HG03064 (cell line): ENCODE measurements around the gene SPTBN1.

ENCODE experiments used
- ATAC-seq: cut with Tn5 transposase; IDR thresholded peaks from one replicate; pipeline ENCODE4 v1.9.1; 2021; ENCODE audit warnings: low read depth; ENCODE audit not compliant: unreplicated experiment

Gene SPTBN1

DNA sequence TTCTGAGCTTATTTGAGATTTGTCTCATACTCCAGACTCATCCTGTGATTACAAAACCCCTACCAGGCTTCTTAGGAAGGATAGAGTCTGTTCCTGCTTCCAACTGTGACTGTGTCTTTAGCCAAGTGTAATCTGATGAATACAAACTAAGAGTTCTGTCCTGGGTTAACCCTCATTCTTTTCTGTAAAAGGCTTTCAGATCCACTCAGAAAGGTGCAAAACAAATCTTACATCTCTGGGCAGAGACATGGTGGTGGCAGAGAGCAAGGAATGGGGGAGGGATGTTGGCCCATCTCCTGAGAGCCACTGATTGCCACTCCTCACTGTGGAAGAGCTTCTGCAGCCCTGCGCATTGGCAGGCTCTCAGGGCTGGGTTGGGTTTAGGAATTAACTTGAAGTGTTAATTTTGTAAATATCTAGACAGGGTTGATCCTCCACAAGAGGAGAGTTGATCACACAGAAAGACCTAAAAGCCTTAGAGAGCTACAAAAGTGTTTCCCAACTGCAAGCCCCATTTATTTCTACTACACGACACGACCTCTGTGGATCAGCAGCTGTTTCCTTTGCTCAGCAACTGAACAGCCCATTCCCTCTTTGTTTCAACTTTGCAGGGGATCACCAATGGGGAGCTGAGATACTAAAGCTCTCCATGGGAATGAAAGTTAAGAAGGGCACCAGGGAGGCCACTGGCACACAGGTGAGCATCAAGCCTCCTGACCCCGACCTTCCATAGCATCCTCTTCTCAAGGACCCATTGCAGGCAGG lies 23.7 kb upstream of the SPTBN1 start:
- no peak for ATAC-seq

GRCh38 chr2:54434229-54434628 lies 21.9 kb upstream of the SPTBN1 start:
- no peak for ATAC-seq

GRCh38 chr2:54434711-54435110 lies 21.4 kb upstream of the SPTBN1 start:
- no peak for ATAC-seq

DNA sequence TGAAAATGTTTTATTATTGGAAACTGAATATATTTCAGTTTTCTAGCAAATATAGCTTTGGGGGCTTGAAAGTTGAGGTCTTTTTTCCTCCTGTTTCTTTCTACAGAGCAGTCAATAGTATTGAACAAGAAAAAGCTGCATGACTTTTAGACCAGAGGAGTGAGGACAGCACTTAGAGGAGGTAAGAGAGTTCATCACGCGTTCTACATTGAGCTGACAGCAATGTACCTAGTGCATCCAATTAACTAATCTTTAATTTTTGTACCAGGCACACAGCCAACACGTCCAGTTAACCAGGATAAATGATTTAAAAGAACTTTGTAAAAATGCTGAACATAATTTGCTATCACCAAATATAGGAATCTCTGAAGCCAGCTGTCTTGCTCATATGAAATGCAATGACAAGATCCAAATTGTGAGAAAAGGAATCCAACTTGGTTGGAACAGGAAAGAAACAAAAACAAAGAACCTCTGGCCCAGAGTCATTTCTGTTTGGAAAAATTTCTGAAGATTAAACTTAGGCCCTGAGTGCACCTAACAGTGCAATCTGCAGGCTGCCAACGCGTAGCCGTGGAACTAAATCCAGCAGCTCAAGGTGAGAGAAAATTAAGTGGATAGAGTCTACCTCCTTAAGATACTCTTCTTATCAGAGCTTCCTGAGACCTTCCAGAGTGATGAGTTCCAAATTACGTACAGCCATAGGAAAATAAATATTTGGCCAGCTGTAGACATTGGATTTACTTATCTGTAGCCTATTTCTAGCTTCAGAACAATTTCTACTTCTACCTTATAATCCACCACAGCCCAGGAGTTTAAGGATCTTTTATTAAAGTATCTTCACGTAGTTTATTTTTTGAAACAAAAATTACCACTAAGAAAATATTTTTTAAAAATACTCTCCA lies 20.6 kb upstream of the SPTBN1 start:
- no peak for ATAC-seq

- ATAC-seq: no peak
Observed at GRCh38 chr2:54437588-54437987, 18.5 kb upstream of the SPTBN1 start.

DNA sequence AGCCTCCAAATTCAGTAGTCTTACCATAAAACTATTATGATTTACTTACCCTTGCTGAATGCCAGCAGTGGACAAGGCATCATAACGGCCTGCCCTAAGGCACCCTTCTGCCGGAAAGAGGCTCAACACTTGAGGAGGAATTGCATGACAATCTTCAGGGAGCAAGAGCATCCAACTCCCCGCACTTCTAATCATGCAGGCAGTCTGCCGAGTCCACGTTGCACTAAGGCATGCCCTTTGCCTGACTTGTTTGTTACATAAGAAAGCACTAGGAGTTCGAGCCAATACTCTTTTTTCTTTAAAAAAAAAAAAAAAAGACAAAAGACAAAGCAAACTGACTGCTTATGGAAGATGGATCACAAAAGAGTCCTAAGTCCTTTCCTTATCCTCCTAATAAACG lies 17.9 kb upstream of the SPTBN1 start:
- no peak for ATAC-seq

GRCh38 chr2:54439582-54439981 lies 16.5 kb upstream of the SPTBN1 start:
- no peak for ATAC-seq

DNA sequence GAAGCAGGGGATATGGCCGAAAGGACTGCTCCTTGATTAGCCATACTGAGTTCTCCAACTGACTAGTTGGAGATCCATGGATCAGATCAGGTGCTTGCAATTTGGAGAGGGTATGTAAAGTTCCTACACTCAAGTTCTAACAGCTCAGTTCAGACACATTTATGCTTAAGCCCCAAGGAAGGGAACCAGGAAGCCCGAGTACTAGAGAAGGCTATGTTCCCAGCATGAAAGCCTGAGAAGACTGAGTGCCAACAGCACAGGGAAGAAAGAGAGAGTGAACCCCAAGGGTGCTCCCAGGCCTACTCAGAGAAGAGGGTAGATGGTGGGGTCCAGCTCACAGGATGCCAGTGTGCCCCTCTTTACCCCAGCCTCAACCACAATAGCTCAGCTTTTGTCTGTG lies 16.1 kb upstream of the SPTBN1 start:
- ATAC-seq: no peak

- ATAC-seq: no peak
Observed at GRCh38 chr2:54444503-54444902, 11.6 kb upstream of the SPTBN1 start.

- ATAC-seq: no peak
Observed at GRCh38 chr2:54446122-54446521, 10.0 kb upstream of the SPTBN1 start.

DNA sequence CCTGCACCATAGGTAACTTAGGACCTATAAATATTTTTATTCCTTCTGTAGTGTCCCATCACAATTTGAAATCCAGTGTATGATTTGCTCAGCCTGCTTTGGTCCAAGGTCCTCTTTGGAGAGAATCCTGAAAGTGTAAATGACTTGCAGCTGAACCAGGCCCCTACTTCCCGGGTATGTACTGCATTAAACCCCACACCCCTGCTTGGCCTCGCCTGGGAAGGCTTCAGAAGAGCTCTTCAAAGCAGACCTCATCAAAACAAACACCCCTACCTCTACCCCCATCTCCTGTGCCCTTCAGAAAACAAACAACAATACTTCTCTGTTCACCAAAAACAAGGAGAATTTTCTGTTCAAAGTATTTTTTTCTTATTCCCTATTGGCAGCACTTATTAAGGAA lies 9.5 kb upstream of the SPTBN1 start:
- no peak for ATAC-seq

DNA sequence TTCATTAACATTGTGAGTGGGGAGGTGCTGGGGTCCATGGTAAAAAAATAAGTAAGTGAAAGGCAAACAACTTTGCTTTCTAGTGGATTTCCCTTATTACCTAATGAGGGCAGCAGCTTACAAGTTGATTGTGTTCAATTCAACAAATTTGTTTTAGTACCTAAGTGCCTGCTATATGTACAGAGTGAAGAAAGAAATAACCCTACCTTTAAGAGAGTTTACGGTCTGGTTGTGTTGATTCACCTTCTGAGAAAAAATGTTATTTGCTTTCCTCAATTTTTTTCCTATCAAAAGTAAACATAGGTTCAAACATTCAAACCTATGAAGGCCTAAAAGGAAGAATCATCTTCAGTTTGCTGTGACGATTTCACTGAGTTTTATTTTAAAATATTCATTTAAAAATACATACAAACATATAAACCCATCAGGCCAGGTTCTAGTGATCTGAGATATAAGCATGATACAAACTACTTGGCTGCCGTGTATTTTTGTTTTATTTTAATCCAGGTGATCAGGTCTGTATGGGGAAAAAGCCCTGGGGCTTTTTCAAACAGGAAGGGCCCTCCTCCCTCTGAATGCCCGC lies 1.5 kb upstream of the SPTBN1 start:
- no peak for ATAC-seq

DNA sequence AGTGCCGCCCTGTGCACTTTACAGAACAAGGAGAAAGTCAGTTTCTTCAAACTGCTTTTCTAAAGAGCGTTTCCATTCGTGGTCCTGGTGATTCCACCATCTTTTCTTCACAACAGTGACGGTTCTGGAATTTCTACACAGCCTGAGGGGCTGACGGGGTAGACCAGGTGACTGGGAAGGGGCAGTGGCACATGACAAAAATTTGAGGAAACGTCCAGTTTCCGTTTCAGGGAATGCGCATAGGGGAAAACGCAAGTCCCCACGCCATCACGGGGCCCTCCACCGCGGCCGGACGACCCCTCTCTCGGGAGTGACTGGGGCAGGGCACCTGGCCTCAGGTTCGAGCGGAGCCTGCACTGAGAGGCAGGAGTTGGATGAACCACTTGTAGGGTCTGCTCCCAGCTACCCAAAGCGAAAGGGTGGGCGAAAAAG lies 980 bp upstream of the SPTBN1 start:
- no peak for ATAC-seq

DNA sequence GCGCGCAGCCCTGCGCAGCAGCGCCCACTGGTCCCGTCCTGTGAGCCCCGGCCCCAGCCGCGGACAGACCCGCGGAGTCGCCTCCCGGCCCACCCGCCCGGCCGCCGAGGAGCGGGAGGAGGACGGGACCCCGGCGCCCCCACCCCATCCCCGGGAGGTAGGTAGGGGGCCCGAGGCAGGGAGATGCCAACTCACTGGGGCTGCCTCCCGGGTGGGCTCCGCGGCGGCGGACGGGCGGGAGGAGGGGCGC lies 160 bp downstream of the SPTBN1 start:
- no peak for ATAC-seq

- no peak for ATAC-seq
Observed at GRCh38 chr2:54456612-54457322, 640 bp downstream of the SPTBN1 start.

- no peak for ATAC-seq
Observed at GRCh38 chr2:54457323-54458023, 1.3 kb downstream of the SPTBN1 start.

DNA sequence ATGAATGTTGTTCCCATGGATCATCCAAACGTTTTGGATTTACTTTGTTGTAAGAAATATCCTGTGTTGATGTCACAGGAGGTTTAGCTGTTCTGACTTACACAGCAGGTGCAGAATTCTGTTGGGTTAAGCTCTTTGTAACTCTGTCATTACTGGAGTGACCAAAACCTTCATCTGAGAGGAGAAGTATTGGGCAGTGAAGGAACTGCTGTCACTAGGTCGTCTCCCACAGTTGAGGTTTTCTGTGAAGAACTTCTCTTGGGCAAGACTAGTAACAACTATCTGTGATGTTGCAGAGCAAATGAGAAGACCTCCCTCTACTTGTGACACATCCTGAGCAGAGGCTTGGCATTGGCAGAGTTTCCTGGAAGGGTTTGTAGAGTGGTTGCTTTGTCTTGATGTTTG lies 2.9 kb downstream of the SPTBN1 start:
- no peak for ATAC-seq

DNA sequence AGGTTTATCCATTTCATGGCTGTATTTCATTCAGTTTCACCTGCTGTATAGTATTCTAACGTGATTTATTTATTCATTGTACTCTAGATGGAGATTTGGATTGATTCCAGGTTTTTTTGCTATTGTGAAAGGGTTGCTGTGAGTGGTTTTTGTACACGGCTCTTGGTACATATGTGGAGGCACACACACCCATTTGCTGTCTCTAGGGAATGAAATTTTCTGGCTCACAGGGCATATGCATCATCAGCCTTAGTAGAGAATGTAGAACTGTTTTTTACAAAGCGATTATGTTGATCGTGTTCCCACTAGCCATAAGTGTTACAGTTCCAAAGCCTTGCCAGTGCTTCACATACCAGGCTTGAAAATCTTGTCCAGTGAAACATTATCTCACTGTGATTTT lies 5.1 kb downstream of the SPTBN1 start:
- no peak for ATAC-seq

- no peak for ATAC-seq
Observed at GRCh38 chr2:54464341-54464740, 8.2 kb downstream of the SPTBN1 start.

DNA sequence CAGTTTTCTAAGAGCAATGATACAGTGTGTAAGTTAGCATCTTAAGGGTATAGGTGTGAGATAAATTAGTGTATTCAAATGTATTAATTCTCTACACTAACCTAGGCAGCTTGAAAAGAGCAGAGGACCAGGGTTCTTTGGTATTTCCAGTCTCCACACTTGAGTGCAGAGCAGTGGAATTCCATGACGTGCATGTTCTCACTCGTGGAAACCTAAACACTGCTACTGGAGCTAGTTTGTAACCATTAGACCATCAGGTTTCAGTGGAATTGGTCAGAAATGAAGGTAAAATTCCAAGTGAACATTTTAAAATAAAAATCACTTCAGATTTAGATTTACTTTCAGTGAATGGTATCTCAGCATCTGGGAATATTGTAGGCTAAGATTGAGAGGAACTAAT lies 9.0 kb downstream of the SPTBN1 start:
- no peak for ATAC-seq

DNA sequence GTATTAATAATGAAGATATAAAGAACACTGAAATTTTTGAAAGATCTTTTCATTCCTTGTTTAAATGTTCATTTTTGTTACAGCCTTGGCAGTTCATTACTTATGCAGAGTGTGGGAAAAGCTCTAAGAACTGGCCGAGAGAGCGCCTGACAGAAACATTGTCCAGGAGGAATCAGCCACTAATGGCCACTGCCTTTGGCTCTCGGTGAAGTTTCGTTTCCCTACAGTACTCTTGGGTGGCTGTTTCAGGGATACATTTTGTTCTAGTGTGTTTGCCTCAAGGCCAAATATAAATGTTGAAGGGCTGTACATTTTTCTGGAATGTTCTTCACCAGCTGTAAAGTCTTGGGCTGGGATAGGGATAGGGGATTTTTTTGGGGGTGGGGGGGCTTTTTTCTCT lies 10.7 kb downstream of the SPTBN1 start:
- no peak for ATAC-seq
